ENCODE data around the gene NODAL.

- TF ChIP-seq, protein P1, sequence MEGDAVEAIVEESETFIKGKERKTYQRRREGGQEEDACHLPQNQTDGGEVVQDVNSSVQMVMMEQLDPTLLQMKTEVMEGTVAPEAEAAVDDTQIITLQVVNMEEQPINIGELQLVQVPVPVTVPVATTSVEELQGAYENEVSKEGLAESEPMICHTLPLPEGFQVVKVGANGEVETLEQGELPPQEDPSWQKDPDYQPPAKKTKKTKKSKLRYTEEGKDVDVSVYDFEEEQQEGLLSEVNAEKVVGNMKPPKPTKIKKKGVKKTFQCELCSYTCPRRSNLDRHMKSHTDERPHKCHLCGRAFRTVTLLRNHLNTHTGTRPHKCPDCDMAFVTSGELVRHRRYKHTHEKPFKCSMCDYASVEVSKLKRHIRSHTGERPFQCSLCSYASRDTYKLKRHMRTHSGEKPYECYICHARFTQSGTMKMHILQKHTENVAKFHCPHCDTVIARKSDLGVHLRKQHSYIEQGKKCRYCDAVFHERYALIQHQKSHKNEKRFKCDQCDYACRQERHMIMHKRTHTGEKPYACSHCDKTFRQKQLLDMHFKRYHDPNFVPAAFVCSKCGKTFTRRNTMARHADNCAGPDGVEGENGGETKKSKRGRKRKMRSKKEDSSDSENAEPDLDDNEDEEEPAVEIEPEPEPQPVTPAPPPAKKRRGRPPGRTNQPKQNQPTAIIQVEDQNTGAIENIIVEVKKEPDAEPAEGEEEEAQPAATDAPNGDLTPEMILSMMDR (IDR thresholded peaks at IDR 0.05; ENCODE audit: low read depth, low read length, poor library complexity, severe bottlenecking) = no peak
- TF ChIP-seq EZH2phosphoT487 (IDR thresholded peaks at IDR 0.05; ENCODE audit: borderline replicate concordance, low read length) = no peak
Measured at GRCh38 chr10:70442332-70442988, 979 bp upstream of the NODAL start.

Data from DOHH2 (cell line).